TTC549 (cell line): ENCODE results near the gene GMDS.

Experiments used
- FAIRE-seq: peaks from 2 replicates; lab custom pipeline; 2012; peaks lifted over from hg19 to GRCh38; lab: Jason Lieb, UNC

GMDS gene

DNA sequence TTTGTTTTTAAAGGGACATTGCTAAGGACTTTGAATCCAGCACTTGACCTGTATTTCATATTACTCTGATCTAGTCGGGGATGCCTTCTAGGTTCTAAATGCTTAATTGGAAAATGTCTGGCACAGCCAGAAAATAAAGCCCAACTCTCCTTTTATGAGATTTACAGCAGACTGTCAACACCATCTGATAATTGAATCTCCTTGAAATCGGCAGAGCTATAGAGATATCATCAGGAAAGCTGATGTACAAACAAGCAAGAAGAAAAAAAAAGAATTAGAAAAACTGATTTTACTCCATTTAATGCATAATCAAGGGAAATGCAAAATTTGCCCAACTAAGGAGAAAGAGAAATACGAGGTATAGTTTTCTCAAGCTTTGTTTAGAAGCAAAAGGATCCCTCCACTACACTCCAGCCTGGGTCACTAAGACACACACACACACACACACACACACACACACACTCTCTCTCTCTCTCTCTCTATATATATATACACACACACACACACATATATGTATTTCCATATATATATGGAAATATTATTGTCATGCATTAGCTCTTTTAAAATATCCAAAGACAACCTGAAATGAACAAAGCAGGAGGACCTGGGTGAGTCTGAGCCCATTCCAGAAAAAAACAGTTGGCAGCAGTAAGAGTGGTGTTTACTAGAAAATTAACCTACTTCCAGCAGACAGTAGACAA, 645.2 kb downstream of the GMDS start:
- no peak for FAIRE-seq

DNA sequence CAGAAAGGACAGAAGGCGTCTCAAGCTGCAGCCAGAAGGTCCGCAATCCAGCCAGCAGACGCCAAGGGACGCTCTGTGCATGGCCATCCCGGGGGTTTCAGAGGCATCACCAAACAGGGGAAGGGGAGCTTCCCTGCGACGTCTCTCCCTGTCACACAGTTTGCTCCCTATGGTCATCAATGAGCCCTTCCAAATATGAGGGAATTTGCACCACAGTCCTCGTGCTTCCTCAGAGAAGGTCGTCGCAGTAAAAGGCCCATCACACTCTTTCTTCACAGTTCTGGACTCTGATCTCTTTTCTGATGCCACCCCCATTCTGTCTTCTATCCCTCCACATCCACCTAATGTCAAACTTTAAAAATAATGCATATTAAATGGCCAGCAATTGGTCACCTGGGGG, 645.9 kb downstream of the GMDS start:
- FAIRE-seq, result no peak

DNA sequence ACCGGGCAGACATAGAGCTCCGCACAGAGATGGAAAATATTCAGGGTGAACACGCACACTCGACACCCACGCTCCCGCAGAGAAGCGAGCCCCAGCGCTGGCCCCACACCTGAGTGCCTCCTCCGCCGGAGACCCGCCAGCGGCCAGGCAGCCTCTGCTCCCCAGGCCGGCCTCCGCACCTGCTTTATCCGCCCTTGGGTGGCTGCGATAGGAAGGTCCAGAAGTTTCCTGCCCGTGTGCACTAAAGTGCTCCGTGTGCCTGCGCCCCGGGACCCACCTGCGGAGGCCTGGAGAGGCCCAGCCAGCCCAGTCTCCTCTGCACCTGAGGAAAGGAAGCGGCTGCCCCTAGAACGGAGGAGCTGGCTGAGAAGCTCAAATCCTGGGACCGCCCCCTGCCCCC, 646.5 kb downstream of the GMDS start:
- FAIRE-seq, result no peak

GRCh38 chr6:1598433-1598832, 647.0 kb downstream of the GMDS start:
- no peak for FAIRE-seq

DNA sequence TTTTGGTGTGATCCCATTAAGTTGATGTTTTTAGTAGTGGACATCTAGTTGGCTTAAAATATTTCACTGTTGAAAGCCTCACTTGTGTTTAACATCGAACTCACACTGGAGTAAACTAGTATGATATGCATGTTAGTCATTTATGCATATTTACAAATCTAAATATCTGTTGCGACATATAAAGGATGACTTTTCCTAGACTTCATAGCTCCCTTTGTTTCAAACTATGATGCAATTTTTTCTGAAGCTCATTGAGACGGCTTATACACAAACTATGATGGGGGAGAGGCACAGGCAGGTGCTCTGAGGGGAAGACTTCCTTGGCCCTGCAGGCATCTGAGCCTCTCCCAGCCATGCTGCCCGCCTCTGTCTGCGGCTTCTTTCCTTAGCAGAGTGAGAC, 647.5 kb downstream of the GMDS start:
- no peak for FAIRE-seq

DNA sequence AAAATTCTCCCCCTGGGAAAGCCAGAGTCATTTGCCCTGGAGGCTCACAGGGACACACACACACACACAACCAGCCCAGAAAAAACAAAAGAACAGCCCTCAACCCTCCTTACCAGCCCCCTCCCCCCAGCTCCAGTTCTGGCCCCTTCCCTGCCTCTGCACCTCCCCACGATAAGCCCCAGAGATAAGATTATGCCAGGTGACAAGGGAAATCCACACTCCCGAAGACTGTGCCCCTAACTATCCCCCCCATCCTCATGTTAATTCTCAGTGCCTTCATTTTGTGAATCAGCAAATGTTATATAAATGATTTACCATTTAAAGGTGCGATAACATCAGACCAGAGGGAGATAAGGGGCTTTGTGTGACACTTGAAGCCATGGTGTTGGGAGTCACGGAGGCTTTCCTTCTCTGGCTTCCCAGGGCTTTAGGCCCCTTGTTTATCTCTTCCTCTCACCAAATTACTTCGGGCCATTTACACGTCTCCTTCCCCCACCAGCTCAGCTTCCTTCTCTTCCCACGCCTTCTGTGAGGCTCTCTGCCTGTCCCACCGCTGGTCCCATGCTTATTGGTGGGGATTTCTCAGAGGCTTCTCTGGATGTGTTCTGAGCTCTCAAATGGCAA, 648.2 kb downstream of the GMDS start:
- FAIRE-seq, result no peak

DNA sequence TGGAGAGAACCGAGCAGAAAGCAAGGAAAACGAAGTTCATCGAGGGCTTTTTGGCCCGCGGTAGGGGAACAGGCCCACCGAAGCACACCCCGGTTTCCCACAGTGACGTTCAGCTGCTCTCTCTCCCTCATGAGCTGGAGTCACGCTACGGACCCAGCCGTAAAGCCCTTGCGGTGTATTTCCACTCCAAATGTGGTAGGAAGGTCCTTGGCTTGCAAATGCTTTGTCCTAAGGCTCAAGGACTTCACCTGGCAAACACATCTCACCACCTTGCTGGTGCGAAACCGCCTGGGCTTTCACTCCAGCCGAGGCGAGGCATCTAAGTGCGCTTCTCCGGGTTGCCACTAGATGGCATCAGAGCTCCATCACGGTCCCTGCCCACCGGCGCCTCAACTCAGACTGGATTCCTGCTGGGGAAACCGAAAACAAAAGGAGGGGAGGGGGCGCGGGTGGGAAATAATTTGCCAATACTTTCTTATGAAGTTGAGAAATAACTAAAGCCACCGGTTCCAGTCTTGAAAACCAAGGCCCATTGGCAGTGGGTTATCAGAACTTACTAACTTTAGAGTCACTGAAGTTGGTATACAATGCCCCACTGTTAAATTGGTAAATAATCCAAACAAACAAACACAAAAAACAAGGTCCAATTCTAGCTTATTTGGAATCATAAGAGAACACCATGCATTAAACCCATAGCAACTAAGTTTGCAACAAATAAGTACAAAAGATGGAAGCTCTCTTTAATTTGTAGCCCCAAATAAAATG, 649.1 kb downstream of the GMDS start:
- FAIRE-seq, result no peak

- FAIRE-seq, result no peak
Measured at GRCh38 chr6:1595271-1596087, 649.9 kb downstream of the GMDS start.

GRCh38 chr6:1594445-1595200, 650.8 kb downstream of the GMDS start:
- FAIRE-seq, result no peak

DNA sequence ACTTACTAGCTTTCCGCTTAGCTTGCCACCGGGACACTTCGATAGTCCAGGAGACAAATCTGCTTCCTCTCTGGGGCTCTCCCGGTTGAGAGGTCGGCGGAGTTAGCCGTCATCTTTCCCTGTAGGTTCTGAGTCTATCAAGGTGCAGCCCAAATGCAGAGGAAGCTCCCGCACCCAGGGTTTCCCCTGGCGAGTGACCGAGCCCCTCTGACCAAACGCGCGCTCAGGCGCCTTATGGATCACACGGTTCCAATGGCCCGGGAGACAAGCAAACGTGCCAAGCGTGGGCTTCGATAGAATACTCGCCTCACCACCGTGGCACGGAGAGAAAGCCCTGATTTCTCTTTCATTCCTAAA, 651.5 kb downstream of the GMDS start:
- FAIRE-seq, result no peak

- no peak for FAIRE-seq
Measured at GRCh38 chr6:1593286-1593957, 652.0 kb downstream of the GMDS start.

DNA sequence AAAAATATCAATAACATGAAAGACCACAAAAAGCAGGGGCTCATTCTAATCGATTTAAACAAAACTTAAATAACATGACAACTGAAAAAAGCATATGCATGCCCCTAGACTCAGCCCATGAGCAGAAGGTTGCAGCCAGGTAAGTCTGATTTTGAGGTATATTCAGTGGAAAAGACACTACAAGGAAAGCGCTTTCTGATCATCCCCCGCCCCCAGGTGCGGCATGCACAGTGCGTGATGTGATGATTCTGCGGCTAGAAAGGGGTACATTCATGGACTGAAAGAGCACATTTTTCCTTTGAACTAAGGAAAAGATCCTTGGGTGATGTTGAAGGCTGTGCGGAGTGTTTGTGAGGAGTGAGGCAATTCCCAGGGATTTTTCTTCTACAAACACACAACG, 652.6 kb downstream of the GMDS start:
- no peak for FAIRE-seq

DNA sequence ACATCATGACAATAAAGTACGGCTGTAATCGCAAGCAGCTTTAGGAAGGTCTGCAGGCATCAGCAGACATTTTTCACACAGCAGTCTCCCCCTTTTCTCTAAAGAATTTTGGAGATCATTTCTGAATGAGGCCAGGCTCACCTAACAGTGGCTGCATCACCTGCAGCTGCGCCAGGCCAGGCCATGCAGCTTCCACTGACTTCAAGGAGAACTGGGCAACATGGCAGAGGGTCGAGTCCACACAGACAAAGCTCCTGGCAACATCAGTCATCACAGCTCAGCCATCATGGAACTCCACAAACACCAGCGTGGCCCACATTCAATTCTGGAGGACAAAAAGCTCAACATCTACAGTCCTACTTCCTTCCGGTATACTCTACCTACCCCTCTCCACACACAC, 653.5 kb downstream of the GMDS start:
- no peak for FAIRE-seq

DNA sequence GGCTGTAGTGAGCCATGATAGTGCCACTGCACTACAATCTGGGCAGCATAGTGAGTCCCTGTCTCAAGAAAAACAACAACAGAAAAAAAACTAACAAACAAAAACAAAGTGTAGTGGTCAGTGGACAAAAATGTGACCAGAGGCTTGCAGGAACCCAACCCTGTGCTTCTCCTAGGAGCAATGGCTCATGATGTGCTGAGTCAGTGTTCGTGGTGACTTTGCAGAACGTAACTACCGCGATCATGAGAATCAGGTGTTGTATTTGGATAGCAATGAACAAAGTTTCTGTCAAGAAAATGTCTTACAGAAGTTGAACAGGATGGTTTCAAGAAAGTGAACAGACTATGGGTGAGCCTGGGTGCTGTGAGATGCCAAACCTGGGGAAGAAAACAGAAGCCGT, 654.2 kb downstream of the GMDS start:
- no peak for FAIRE-seq

DNA sequence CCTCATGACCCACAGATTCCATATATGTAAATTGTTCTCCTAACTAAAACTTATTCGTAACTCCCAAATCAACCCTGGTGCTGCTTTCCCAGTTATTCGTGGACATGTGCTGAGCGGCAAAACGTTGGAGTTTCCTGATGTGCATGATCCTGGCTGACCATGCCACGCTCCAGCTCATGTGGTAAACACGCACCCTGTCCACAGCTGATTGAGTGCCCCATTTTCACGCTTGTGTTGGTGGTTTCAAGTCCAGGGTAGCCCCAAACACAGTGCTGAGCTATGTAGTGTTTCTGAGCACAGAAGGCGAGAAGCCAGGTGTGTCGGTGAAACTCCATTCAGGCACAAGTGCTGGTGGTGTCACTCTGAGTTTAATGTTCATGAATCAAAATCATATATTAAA, 654.8 kb downstream of the GMDS start:
- FAIRE-seq, result no peak

- no peak for FAIRE-seq
Measured at GRCh38 chr6:1589208-1589607, 656.2 kb downstream of the GMDS start.

- no peak for FAIRE-seq
Measured at GRCh38 chr6:1587977-1588376, 657.4 kb downstream of the GMDS start.

DNA sequence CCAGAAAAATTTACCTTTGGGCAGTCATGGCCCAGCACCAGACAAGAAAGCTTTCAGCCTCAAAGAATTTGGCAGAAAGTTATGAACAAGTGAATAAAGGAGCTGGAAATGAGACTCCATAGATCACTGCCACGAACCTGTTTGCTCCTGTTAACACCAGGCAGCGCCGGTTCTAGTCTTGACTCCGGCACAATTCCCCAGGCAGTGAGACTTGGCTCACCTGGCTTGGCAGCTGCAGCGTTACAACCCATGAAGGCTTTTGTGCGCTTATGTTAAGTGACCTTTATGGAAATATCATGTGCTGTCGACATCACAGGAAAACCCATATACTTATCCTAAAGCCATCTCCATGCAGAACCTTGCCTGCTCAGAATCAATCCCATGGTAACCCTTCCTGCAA, 657.9 kb downstream of the GMDS start:
- FAIRE-seq, result no peak

DNA sequence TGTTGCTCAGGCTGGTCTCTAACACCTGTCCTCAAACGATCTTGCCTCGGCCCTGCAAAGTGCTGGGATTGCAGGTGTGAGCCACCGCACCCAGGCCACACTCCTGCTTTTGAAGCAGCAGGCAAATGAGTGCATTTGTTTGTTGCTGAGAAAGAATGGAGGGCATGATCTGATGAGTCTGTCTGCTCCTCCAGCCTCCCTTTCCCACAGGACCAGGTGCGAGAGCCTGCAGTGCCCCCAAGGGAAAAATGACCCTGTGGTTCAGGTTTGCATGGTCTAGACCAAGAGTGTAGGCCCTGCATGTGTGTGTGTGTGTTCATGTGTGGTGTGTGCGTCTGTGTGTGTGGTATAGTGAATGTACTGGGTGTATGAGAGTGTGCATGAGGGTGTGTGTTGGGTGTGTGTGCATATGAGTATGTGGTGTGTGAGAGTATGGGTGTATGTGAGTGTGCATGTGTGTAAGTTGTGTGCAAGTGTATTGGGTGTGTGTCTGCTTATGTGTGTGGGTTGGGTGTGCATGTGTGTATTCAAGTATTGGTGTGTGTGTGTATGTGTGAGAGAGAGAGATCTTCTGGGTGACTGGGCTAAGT, 658.4 kb downstream of the GMDS start:
- no peak for FAIRE-seq

DNA sequence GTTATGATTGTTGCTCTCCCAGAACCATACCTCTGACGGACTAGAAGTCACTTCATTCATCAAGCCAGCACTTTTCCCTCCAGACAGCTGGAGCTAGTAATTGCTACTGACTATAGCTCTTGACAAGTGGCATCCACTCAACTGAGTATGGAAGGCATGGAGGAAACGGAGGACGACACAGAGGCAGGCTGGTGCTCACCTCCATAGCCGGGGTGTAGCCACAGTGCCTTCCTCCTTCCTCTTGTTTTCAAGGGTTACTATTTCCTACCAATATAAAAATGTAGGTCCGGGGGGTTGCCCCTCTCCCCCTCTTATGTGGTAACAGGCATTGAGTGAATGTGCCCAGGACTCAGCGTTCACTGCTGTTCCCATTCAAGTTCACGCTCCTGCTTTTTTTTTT, 659.1 kb downstream of the GMDS start:
- FAIRE-seq, result no peak

DNA sequence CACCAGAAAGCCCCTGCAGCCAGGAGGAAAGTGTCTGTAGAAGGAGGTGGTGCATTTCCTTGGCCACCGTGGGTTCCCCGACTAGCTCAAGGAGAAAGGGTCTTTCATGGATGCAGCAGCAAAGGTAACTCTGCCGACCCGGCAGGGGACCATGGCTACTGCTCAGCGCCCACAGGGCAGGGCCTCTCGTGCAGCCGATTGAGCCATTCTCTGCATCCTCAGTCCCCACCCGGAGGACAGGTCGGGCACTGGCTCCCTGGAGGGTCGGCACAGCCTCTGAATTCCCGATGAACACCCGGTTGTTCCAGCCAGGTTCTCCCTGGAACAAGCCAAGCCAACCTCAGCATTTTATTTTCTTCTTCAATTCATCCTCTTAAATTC, 659.7 kb downstream of the GMDS start:
- no peak for FAIRE-seq
